Measurements from ENCODE around the gene TLX2. TPM values are rescaled to one million over a fixed set of nuclear protein-coding genes. Genes with fewer than 3 reads are reported as not detected.

The TLX2 gene
- total and polyA plus RNA-seq, 2 of the 13 experiments (the other 11 are each of a cell fraction or from before 2014, with no cell fraction given) = 0.05 to 0.20 TPM

DNA sequence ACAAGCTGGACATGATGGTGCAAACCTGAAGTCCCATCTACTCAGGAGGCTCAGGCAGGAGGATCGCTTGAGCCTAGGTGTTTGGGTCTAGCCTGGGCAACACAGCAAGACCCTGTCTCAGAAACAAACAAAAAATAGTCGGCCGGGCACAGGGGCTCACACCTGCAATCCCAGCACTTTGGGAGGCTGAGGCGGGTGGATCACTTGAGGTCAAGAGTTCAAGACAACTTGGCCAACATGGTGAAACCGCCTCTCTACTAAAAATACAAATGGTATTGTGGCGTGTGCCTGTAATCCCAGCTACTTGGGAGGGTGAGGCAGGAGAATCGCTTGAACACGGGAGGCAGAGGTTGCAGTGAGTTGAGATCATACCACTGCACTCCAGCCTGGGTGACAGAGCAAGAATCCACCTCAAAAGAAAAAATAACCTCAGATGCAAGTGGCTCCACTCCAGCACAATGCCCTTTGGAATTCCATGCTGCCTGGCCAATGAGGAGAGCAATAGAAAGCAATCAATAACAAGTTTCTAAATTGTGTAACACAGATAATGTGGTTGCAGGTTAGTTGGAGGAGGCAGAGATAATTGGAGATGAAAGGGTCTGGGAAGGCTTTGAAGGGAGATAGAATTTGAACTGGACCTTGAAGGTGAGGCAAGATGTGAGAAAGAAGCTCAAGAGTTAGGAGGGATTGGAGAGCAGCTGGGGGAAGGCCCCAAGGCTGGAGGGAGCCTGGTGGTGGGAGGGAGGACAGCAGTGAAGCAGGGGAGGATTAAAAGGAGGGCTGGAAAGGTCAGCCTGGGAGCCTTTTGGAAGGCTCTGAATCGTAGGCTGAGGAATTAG, 25.4 kb upstream of the TLX2 start (continued):
- TF ChIP-seq RORA (CRISPR knock-in tag; IDR thresholded peaks at IDR 0.05) (no peak), HOXA3 (CRISPR knock-in tag; IDR thresholded peaks at IDR 0.05) (peak; percentile 69), TOPORS (CRISPR knock-in tag; IDR thresholded peaks at IDR 0.05) (0 out of 2 replicates have a peak, but pooled peaks have one; percentile 61), HIVEP1 (CRISPR knock-in tag; IDR thresholded peaks at IDR 0.05) (peak; percentile 65; the same call in 1 of the 2 replicates), ELF3 (CRISPR knock-in tag; IDR thresholded peaks at IDR 0.05) (0 out of 2 replicates have a peak, but pooled peaks have one; percentile 49), ZNF615 (CRISPR knock-in tag; IDR thresholded peaks at IDR 0.05; ENCODE audit: borderline replicate concordance) (no peak), ZNF343 (CRISPR knock-in tag; IDR thresholded peaks at IDR 0.05) (no peak), MEF2D (CRISPR knock-in tag; IDR thresholded peaks at IDR 0.05) (peak; percentile 44; the same call in 1 of the 2 replicates), ZFP36 (IDR thresholded peaks at IDR 0.05; ENCODE audit: borderline replicate concordance, low read depth, low read length, partially characterized antibody) (no peak), ZNF260 (CRISPR knock-in tag; IDR thresholded peaks at IDR 0.05; ENCODE audit: borderline replicate concordance, low read depth) (no peak), ZNF510 (CRISPR knock-in tag; IDR thresholded peaks at IDR 0.05; ENCODE audit: low read depth) (no peak), ZBTB7A (CRISPR knock-in tag; IDR thresholded peaks at IDR 0.05) (no peak), ATRX (CRISPR knock-in tag; IDR thresholded peaks at IDR 0.05; ENCODE audit: borderline replicate concordance) (no peak), ZNF546 (CRISPR knock-in tag; conservative IDR thresholded peaks at IDR 0.05) (no peak), ZKSCAN1 (IDR thresholded peaks at IDR 0.05; ENCODE audit: low read length) (0 out of 2 replicates have a peak, but pooled peaks have one; percentile 10), GLI4 (CRISPR knock-in tag; IDR thresholded peaks at IDR 0.05; ENCODE audit: borderline replicate concordance) (0 out of 2 replicates have a peak, but pooled peaks have one; percentile 51), PHF21A (CRISPR knock-in tag; IDR thresholded peaks at IDR 0.05) (peak; percentile 86; the same call in 1 of the 2 replicates)
- TF ChIP-seq, protein P1, sequence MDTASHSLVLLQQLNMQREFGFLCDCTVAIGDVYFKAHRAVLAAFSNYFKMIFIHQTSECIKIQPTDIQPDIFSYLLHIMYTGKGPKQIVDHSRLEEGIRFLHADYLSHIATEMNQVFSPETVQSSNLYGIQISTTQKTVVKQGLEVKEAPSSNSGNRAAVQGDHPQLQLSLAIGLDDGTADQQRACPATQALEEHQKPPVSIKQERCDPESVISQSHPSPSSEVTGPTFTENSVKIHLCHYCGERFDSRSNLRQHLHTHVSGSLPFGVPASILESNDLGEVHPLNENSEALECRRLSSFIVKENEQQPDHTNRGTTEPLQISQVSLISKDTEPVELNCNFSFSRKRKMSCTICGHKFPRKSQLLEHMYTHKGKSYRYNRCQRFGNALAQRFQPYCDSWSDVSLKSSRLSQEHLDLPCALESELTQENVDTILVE (CRISPR knock-in tag; IDR thresholded peaks at IDR 0.05) = no peak
- TF ChIP-seq, protein P2, sequence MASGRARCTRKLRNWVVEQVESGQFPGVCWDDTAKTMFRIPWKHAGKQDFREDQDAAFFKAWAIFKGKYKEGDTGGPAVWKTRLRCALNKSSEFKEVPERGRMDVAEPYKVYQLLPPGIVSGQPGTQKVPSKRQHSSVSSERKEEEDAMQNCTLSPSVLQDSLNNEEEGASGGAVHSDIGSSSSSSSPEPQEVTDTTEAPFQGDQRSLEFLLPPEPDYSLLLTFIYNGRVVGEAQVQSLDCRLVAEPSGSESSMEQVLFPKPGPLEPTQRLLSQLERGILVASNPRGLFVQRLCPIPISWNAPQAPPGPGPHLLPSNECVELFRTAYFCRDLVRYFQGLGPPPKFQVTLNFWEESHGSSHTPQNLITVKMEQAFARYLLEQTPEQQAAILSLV (CRISPR knock-in tag; IDR thresholded peaks at IDR 0.05; ENCODE audit: borderline replicate concordance) = peak; percentile 35; the same call in 1 of the 2 replicates
- TF ChIP-seq, protein P3, sequence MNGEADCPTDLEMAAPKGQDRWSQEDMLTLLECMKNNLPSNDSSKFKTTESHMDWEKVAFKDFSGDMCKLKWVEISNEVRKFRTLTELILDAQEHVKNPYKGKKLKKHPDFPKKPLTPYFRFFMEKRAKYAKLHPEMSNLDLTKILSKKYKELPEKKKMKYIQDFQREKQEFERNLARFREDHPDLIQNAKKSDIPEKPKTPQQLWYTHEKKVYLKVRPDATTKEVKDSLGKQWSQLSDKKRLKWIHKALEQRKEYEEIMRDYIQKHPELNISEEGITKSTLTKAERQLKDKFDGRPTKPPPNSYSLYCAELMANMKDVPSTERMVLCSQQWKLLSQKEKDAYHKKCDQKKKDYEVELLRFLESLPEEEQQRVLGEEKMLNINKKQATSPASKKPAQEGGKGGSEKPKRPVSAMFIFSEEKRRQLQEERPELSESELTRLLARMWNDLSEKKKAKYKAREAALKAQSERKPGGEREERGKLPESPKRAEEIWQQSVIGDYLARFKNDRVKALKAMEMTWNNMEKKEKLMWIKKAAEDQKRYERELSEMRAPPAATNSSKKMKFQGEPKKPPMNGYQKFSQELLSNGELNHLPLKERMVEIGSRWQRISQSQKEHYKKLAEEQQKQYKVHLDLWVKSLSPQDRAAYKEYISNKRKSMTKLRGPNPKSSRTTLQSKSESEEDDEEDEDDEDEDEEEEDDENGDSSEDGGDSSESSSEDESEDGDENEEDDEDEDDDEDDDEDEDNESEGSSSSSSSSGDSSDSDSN (CRISPR knock-in tag; IDR thresholded peaks at IDR 0.05) = peak; percentile 44; the same call in 1 of the 2 replicates
- TF ChIP-seq, protein P4, sequence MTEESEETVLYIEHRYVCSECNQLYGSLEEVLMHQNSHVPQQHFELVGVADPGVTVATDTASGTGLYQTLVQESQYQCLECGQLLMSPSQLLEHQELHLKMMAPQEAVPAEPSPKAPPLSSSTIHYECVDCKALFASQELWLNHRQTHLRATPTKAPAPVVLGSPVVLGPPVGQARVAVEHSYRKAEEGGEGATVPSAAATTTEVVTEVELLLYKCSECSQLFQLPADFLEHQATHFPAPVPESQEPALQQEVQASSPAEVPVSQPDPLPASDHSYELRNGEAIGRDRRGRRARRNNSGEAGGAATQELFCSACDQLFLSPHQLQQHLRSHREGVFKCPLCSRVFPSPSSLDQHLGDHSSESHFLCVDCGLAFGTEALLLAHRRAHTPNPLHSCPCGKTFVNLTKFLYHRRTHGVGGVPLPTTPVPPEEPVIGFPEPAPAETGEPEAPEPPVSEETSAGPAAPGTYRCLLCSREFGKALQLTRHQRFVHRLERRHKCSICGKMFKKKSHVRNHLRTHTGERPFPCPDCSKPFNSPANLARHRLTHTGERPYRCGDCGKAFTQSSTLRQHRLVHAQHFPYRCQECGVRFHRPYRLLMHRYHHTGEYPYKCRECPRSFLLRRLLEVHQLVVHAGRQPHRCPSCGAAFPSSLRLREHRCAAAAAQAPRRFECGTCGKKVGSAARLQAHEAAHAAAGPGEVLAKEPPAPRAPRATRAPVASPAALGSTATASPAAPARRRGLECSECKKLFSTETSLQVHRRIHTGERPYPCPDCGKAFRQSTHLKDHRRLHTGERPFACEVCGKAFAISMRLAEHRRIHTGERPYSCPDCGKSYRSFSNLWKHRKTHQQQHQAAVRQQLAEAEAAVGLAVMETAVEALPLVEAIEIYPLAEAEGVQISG (CRISPR knock-in tag; IDR thresholded peaks at IDR 0.05) = 0 out of 2 replicates have a peak, but pooled peaks have one; percentile 36

Measured in HepG2 (cell line).